Upper lobe of right lung (tissue), 1 donor: ENCODE results near the gene TOM1L2. TPM values are rescaled to one million over a fixed set of nuclear protein-coding genes. Genes with fewer than 3 reads are reported as not detected.
A peak's percentile ranks its signal among the peaks of the same experiment; 100 is the strongest.
"Not testable (repeated sequence)": the region's sequence is repeated elsewhere in the genome, so short reads cannot be mapped to it uniquely, and the experiment has no call there.

Experiments
- ATAC-seq: fragments of 200-7000 bp; cut with Tn5 transposase; one replicate; pipeline ENCODE4 v1.9.1; 2020; ENCODE audit warnings: mild to moderate bottlenecking, moderate library complexity
- DNase-seq: peaks from one replicate; pipeline ENCODE4 v3.0.0-alpha.2; 2020
- H3K27ac ChIP-seq: fragments of 200-600 bp; one replicate; pipeline ENCODE4 v1.8.0; 2022
- H3K27me3 ChIP-seq: fragments of 200-600 bp; one replicate; pipeline ENCODE4 v1.8.0; 2022; ENCODE audit warnings: mild to moderate bottlenecking
- H3K36me3 ChIP-seq: fragments of 200-600 bp; one replicate; pipeline ENCODE4 v1.8.0; 2022
- H3K4me1 ChIP-seq: fragments of 200-600 bp; one replicate; pipeline ENCODE4 v1.8.0; 2022
- H3K4me3 ChIP-seq: fragments of 200-600 bp; one replicate; pipeline ENCODE4 v1.8.0; 2022; ENCODE audit warnings: mild to moderate bottlenecking
- H3K9me3 ChIP-seq: fragments of 200-600 bp; one replicate; pipeline ENCODE4 v1.8.0; 2022
- intact Hi-C: fragments of 100-400 bp; cut with DNase I; formaldehyde crosslinking; loops from one replicate; pipeline ENCODE4 v1.11.0; 2022
- total RNA-seq: library from RNA; stranded (reverse); fragmentation: NEBNext Ultra II Directional; extraction: Animal tissue kit (Norgen Biotek cat#: 25700); gene quantifications from one replicate; pipeline ENCODE4 v1.2.1, GENCODE V29; 2021
- TF ChIP-seq, protein P1 (sequence below): fragments of 200-600 bp; IDR thresholded peaks from one replicate; pipeline ENCODE4 v1.8.0; 2022; ENCODE audit warnings: antibody characterized with exemption
- donor health status: DM: no; HTN: yes; CAD: no; lungs with severe emphysema.

TOM1L2 gene
- total RNA-seq, 1 donor from 2014 or later = 76.7 TPM

DNA sequence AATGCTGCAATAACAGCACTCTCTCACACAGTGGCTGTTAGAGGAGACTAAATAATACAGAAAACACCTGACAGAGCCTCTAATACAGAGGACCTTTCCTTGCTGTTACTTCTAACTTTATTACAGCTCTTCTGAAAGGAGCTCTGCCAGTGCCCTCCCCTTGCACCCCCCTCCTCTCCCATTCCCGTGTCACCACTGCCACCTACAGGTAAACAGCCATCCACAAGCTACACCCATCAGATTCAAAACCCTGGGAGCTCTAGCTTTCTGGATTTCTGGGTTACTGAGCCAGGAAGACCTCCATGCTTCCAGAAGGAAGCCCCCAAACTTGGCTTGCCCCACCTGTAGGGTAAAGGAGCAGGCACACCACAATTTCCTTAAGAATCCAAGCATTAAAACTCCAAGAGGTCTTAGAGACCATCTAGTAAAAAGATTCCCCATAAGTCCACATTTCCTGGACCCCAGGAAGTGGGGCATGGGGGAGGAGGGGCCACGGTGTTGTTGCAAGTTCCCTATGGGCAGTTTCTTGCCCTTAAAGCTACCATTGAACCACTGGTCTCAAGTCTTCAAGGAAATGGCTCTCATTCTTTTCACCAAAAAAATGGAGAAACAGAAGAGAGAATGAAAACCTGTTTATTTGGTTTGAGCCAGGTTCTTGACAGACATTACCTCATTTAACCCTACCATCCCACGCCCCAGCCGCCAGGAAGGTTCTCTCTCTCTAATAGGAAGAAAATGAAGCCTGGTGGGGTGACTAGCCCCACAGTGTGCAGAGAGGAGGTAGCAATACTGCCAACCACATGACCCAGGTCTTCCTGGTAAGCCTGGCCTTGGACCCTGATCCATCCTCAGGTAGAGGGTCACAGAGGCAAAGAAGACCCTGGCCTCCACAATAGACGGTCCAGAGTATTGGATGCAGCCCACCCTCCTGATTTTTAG, 52.8 kb downstream of the TOM1L2 start:
- DNase-seq (peak; percentile 80), ATAC-seq (peak; percentile 90)
- no peaks in the 10 kb centered on the region for H3K36me3 ChIP-seq
- no peak overlapping the region for H3K4me3 ChIP-seq
- H3K9me3 ChIP-seq = no peaks in the 10 kb centered on the region
- intact Hi-C loops = loop anchor here (10.0 kb wide), 1 partner anchor 105 kb away; no protein-coding TSS in a partner anchor
- no peaks in the 10 kb centered on the region for H3K27me3 ChIP-seq
- TF ChIP-seq, protein P1, sequence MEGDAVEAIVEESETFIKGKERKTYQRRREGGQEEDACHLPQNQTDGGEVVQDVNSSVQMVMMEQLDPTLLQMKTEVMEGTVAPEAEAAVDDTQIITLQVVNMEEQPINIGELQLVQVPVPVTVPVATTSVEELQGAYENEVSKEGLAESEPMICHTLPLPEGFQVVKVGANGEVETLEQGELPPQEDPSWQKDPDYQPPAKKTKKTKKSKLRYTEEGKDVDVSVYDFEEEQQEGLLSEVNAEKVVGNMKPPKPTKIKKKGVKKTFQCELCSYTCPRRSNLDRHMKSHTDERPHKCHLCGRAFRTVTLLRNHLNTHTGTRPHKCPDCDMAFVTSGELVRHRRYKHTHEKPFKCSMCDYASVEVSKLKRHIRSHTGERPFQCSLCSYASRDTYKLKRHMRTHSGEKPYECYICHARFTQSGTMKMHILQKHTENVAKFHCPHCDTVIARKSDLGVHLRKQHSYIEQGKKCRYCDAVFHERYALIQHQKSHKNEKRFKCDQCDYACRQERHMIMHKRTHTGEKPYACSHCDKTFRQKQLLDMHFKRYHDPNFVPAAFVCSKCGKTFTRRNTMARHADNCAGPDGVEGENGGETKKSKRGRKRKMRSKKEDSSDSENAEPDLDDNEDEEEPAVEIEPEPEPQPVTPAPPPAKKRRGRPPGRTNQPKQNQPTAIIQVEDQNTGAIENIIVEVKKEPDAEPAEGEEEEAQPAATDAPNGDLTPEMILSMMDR = peak; percentile 72
- H3K27ac ChIP-seq = no peak overlapping the region
- H3K4me1 ChIP-seq = peaks cover 28% of the 10 kb centered on the region

DNA sequence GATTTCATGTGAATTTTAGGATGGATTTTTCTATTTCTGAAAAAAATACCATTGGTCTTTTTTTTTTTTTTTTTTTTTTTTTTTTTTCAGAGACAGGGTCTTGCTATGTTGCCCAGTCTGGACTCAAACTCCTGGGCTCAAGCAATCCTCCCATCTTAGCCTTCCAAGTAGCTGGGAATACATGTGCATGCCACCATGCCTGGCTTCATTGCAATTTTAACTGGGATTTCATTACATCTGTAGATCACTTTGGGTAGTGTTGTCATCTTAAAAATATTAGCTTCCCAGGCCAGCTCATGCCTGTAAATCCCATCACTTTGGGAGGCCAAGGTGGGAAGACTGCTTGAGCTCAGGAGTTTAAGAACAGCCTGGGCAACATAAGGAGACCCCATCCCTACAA, 54.8 kb downstream of the TOM1L2 start:
- DNase-seq (no peak), ATAC-seq (no peak)
- H3K27ac ChIP-seq = no peak overlapping the region
- no peaks in the 10 kb centered on the region for H3K9me3 ChIP-seq
- intact Hi-C loops = loop anchor here (10.0 kb wide), 1 partner anchor 103 kb away; no protein-coding TSS in a partner anchor
- H3K4me1 ChIP-seq = peaks cover 31% of the 10 kb centered on the region
- H3K27me3 ChIP-seq = no peaks in the 10 kb centered on the region
- H3K36me3 ChIP-seq = no peaks in the 10 kb centered on the region
- TF ChIP-seq, protein P1 = no peak
- no peak overlapping the region for H3K4me3 ChIP-seq

DNA sequence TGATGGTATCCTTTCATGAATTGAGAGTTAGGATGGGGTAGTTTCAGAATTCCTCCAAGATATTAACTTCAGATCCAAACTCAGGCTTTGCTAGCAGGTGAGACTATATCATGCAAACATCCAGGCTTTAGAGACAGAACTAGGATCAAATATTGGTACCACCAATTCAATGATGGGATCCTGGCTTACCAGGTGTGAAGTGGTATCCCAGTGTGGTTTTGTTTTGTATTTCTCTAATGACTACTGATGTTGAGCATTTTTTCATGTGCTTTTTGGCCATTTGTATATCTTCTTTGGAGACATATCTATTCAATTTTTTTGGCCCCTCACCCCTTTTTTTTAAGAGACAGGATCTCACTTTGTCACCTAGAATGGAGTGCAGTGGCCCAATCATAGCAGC, 57.0 kb downstream of the TOM1L2 start:
- TF ChIP-seq, protein P1 = no peak
- H3K4me1 ChIP-seq = peaks cover 12% of the 10 kb centered on the region
- no peaks in the 10 kb centered on the region for H3K27me3 ChIP-seq
- no peak for DNase-seq
- H3K4me3 ChIP-seq = no peak overlapping the region
- intact Hi-C loops = loop anchor here (10.0 kb wide), 1 partner anchor 100 kb away; no protein-coding TSS in a partner anchor
- H3K9me3 ChIP-seq = no peaks in the 10 kb centered on the region
- H3K27ac ChIP-seq = no peak overlapping the region
- H3K36me3 ChIP-seq = no peaks in the 10 kb centered on the region
- no peak for ATAC-seq

DNA sequence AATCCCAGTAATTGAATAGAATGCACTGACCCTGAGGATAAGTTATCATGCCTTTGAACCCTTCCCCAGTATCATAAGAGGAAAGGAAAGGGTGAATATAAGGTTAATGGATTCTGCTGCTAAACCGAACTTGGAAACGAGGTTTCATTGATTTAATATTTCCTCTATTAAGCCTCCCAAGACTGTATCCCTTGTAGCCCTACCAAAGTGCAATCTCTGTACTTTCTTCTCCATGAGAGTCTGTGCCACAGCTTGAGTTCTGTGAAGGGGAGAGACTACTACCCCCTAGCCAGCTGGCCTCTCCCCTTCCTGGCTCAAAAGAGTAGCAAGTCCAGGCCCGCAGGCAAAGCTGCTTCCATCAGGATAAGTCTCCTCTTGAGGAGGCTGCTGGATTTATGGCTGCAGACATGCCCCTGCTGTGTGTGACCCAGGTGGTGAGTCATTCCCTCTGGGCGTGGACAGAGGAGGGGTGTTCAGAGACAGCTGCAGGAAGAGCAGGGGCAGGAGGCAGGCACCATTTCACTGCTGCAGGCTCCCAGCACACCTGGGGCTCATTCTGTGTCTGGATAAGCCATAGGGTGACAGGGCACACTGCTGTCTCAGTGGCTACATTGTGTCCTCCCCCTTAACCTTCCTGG, 58.4 kb downstream of the TOM1L2 start:
- intact Hi-C loops = loop anchor here (10.0 kb wide), 1 partner anchor 99 kb away; no protein-coding TSS in a partner anchor
- H3K27ac ChIP-seq = peak overlapping the region; percentile 18
- peak; percentile 92 for ATAC-seq

DNA sequence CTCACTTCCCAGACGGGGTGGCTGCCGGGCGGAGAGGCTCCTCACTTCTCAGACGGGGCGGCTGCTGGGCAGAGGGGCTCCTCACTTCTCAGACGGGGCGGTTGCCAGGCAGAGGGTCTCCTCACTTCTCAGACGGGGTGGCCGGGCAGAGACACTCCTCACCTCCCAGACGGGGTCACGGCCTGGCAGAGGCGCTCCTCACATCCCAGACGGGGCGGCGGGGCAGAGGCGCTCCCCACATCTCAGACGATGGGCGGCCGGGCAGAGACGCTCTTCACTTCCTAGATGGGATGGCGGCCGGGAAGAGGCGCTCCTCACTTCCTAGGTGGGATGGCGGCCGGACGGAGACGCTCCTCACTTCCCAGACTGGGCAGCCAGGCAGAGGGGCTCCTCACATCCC, 59.9 kb downstream of the TOM1L2 start:
- not testable (repeated sequence) for H3K4me3 ChIP-seq, H3K9me3 ChIP-seq, H3K27me3 ChIP-seq, H3K27ac ChIP-seq, ATAC-seq, H3K36me3 ChIP-seq
- DNase-seq = peak; percentile 36
- H3K4me1 ChIP-seq = peaks cover 15% of the 10 kb centered on the region
- intact Hi-C loops = loop anchor here (10.0 kb wide), 1 partner anchor 98 kb away; no protein-coding TSS in a partner anchor

More for the DNA sequence above, 58.4 kb downstream of the TOM1L2 start:
- peak; percentile 70 for DNase-seq
- no peak overlapping the region for H3K4me3 ChIP-seq
- no peaks in the 10 kb centered on the region for H3K9me3 ChIP-seq
- no peaks in the 10 kb centered on the region for H3K36me3 ChIP-seq
- H3K4me1 ChIP-seq = peaks cover 12% of the 10 kb centered on the region
- no peaks in the 10 kb centered on the region for H3K27me3 ChIP-seq
- TF ChIP-seq, protein P1 = no peak
